HG03342 (cell line): ENCODE measurements around the gene KIF5C.
A peak's percentile ranks its signal among the peaks of the same experiment; 100 is the strongest.

ENCODE experiments used
- ATAC-seq: cut with Tn5 transposase; IDR thresholded peaks from one replicate; pipeline ENCODE4 v1.9.1; 2021; ENCODE audit warnings: mild to moderate bottlenecking, moderate library complexity; ENCODE audit not compliant: unreplicated experiment

KIF5C gene

GRCh38 chr2:149009576-149010461 lies 134.8 kb downstream of the KIF5C start:
- ATAC-seq, result no peak

GRCh38 chr2:149012545-149012944 lies 137.5 kb downstream of the KIF5C start:
- no peak for ATAC-seq

GRCh38 chr2:149015501-149015900 lies 140.5 kb downstream of the KIF5C start:
- ATAC-seq, result no peak

- no peak for ATAC-seq
These were observed 141.0 kb downstream of the KIF5C start for GRCh38 chr2:149015926-149016563.

- ATAC-seq, result peak; percentile 27
These were observed 142.3 kb downstream of the KIF5C start for GRCh38 chr2:149017116-149017985.

GRCh38 chr2:149018981-149019380 lies 144.0 kb downstream of the KIF5C start:
- ATAC-seq, result no peak

- ATAC-seq, result no peak
These were observed 144.7 kb downstream of the KIF5C start for GRCh38 chr2:149019768-149020167.

- ATAC-seq, result peak; percentile 35
These were observed 145.4 kb downstream of the KIF5C start for GRCh38 chr2:149020432-149020851.

GRCh38 chr2:149021271-149021719 lies 146.3 kb downstream of the KIF5C start:
- peak; percentile 69 for ATAC-seq

GRCh38 chr2:149021761-149022160 lies 146.7 kb downstream of the KIF5C start:
- peak; percentile 57 for ATAC-seq

- no peak for ATAC-seq
These were observed 148.1 kb downstream of the KIF5C start for GRCh38 chr2:149023091-149023490.

- ATAC-seq, result no peak
These were observed 152.7 kb downstream of the KIF5C start for GRCh38 chr2:149027590-149028250.

GRCh38 chr2:149028377-149028776 lies 153.3 kb downstream of the KIF5C start:
- no peak for ATAC-seq

GRCh38 chr2:149028891-149029290 lies 153.9 kb downstream of the KIF5C start:
- no peak for ATAC-seq

- no peak for ATAC-seq
These were observed 154.4 kb downstream of the KIF5C start for GRCh38 chr2:149029307-149029965.

GRCh38 chr2:149031396-149031795 lies 156.4 kb downstream of the KIF5C start:
- ATAC-seq, result no peak

- ATAC-seq, result no peak
These were observed 158.7 kb downstream of the KIF5C start for GRCh38 chr2:149033716-149034115.

- ATAC-seq, result no peak
These were observed 159.4 kb downstream of the KIF5C start for GRCh38 chr2:149034406-149034805.

GRCh38 chr2:149036507-149037293 lies 161.7 kb downstream of the KIF5C start:
- ATAC-seq, result no peak
